Mammary epithelial cell (primary cell): ENCODE data around the gene LRRC28.
A peak's percentile ranks its signal among the peaks of the same experiment; 100 is the strongest.

ENCODE experiments used
- CTCF ChIP-seq, 2 donors: IDR thresholded peaks in 1 of 2; conservative IDR thresholded peaks in 1 of 2; 2 replicates each; pipeline ENCODE4 v1.5.1; 2011 to 2012; ENCODE audit warnings: inconsistent platforms in 2 of 2, low read length in 2 of 2, mild to moderate bottlenecking in 2 of 2, control low read depth in 1 of 2, low read depth in 1 of 2; ENCODE audit not compliant: insufficient read depth in 1 of 2; ENCODE audit errors: extremely low read depth in 1 of 2
- EZH2 ChIP-seq: IDR thresholded peaks from 2 replicates; pipeline ENCODE4 v1.6.1; 2012; ENCODE audit warnings: low read length, inconsistent platforms, borderline replicate concordance

- peak in 1 of 2 donors; percentile 17 for TF ChIP-seq CTCF (conservative IDR thresholded peaks at IDR 0.05 in 1 of 2, IDR thresholded peaks at IDR 0.05 in 1 of 2; ENCODE audit: extremely low read depth in 1 of 2, insufficient read depth in 1 of 2, low read depth in 1 of 2, low read length in 2 of 2)
- TF ChIP-seq EZH2: no peak
These were observed 139.4 kb downstream of the LRRC28 start for GRCh38 chr15:99390667-99391066.
